ENCODE measurements around the gene DERA.

DERA gene

GRCh38 chr12:16086942-16087341 lies 175.8 kb downstream of the DERA start:
- DNase-seq = no peak

Measured in activated gamma-delta T cell (primary cell).